ENCODE results near the gene FAHD1.

FAHD1 gene

DNA sequence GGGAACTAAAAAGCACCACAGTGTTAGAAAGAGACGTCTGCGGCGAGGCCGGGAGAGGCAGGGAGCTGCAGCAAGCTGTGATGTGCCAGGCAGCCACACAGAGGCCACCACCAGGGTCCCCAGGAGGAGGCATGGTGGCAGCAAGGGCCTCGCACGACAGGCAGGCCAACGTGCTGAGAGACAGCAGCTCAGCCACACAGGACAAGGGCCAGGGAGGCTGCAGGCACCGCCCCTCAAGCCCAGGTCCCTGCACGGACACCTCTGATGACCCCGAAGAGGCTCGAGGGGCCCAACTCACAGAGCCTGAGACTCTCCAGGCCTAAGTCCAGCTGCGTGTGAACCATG, 6.1 kb upstream of the FAHD1 start:
- H3K4me1 Mint-ChIP-seq: peaks cover 17% of the 10 kb centered on the region
- DNase-seq: no peak
- H3K27ac Mint-ChIP-seq: no peak overlapping the region
- H3K36me3 Mint-ChIP-seq (ENCODE audit: low read depth): no peaks in the 10 kb centered on the region
- no peak overlapping the region for H3K4me3 Mint-ChIP-seq
- H3K9me3 Mint-ChIP-seq: no peaks in the 10 kb centered on the region
- H3K27me3 Mint-ChIP-seq (ENCODE audit: low read depth, poor library complexity): peaks cover 14% of the 10 kb centered on the region
- TF ChIP-seq, protein P1, sequence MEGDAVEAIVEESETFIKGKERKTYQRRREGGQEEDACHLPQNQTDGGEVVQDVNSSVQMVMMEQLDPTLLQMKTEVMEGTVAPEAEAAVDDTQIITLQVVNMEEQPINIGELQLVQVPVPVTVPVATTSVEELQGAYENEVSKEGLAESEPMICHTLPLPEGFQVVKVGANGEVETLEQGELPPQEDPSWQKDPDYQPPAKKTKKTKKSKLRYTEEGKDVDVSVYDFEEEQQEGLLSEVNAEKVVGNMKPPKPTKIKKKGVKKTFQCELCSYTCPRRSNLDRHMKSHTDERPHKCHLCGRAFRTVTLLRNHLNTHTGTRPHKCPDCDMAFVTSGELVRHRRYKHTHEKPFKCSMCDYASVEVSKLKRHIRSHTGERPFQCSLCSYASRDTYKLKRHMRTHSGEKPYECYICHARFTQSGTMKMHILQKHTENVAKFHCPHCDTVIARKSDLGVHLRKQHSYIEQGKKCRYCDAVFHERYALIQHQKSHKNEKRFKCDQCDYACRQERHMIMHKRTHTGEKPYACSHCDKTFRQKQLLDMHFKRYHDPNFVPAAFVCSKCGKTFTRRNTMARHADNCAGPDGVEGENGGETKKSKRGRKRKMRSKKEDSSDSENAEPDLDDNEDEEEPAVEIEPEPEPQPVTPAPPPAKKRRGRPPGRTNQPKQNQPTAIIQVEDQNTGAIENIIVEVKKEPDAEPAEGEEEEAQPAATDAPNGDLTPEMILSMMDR (IDR thresholded peaks at IDR 0.05): no peak

GRCh38 chr16:1821861-1822611, 5.0 kb upstream of the FAHD1 start:
- Mint-ChIP-seq H3K27me3 (ENCODE audit: low read depth, poor library complexity) (peaks cover 15% of the 10 kb centered on the region), H3K27ac (no peak overlapping the region), H3K4me3 (no peak overlapping the region)

DNA sequence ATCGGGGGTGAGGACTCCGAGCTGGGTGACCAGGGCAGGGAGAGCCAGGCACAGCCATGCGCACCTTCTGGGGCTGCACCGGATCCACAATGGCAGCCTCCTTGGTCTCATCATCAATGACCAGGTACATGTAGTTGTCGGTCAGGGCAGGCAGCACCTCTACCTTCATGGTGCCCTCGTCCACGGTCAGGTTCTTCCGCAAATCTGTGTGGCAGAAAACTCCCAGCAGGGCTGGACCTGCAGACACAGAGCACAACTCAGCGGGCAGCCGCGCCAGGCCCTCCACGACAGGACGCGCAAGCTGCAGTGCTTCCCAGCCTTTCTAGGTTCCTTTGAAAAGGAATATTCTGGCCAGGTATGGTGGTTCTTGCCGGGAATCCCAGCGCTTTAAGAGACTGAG, 4.2 kb upstream of the FAHD1 start:
- no peak for DNase-seq
- H3K9me3 Mint-ChIP-seq: no peaks in the 10 kb centered on the region
- H3K4me1 Mint-ChIP-seq: peaks cover 23% of the 10 kb centered on the region
- peaks cover 15% of the 10 kb centered on the region for H3K27me3 Mint-ChIP-seq (ENCODE audit: low read depth, poor library complexity)
- TF ChIP-seq, protein P1 (IDR thresholded peaks at IDR 0.05): no peak
- no peak overlapping the region for H3K4me3 Mint-ChIP-seq
- H3K36me3 Mint-ChIP-seq (ENCODE audit: low read depth): no peaks in the 10 kb centered on the region
- no peak overlapping the region for H3K27ac Mint-ChIP-seq

More at GRCh38 chr16:1821861-1822611, 5.0 kb upstream of the FAHD1 start:
- TF ChIP-seq, protein P1 (IDR thresholded peaks at IDR 0.05): no peak
- Mint-ChIP-seq H3K36me3 (ENCODE audit: low read depth) (no peaks in the 10 kb centered on the region), H3K4me1 (peaks cover 17% of the 10 kb centered on the region), H3K9me3 (no peaks in the 10 kb centered on the region)
- no peak for DNase-seq

DNA sequence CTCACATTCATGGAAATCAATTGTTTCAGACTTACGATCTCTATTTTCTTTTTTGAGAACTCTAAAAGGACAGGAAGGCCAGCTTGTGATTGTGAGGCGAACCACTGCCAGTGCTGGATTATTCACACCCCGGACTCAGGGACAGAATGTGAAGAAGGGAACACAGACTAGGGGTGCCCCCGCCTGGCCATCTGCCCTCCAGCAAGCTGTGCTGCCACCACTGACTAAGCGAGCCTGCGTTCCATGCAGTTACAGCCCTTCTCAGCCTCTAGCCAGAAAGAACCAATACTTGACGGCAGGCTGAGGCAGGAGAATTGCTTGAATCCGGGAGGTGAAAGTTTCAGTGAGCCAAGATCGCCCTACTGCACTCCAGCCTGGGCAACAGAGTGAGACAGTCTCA, 3.2 kb upstream of the FAHD1 start:
- H3K9me3 Mint-ChIP-seq: no peaks in the 10 kb centered on the region
- peak overlapping the region; percentile 50 for H3K4me3 Mint-ChIP-seq
- peaks cover under 1% of the 10 kb centered on the region for H3K36me3 Mint-ChIP-seq (ENCODE audit: low read depth)
- peaks cover 15% of the 10 kb centered on the region for H3K27me3 Mint-ChIP-seq (ENCODE audit: low read depth, poor library complexity)
- H3K27ac Mint-ChIP-seq: no peak overlapping the region
- H3K4me1 Mint-ChIP-seq: peaks cover 33% of the 10 kb centered on the region
- TF ChIP-seq, protein P1 (IDR thresholded peaks at IDR 0.05): no peak
- peak; percentile 42 for DNase-seq

GRCh38 chr16:1825381-1825863, 1.6 kb upstream of the FAHD1 start:
- Mint-ChIP-seq H3K27ac (no peak overlapping the region), H3K4me1 (peaks cover 40% of the 10 kb centered on the region)
- no peak for DNase-seq

More at GRCh38 chr16:1825381-1825863, 1.6 kb upstream of the FAHD1 start:
- peaks cover 15% of the 10 kb centered on the region for H3K27me3 Mint-ChIP-seq (ENCODE audit: low read depth, poor library complexity)
- H3K9me3 Mint-ChIP-seq: no peaks in the 10 kb centered on the region
- peak overlapping the region; percentile 81 for H3K4me3 Mint-ChIP-seq
- TF ChIP-seq, protein P1 (IDR thresholded peaks at IDR 0.05): no peak
- H3K36me3 Mint-ChIP-seq (ENCODE audit: low read depth): peaks cover 11% of the 10 kb centered on the region

All from nephron progenitor cell (in vitro differentiated cells).